ENCODE results near the gene XPO5. TPM values are rescaled to one million over a fixed set of nuclear protein-coding genes. Genes with fewer than 3 reads are reported as not detected.
A peak's percentile ranks its signal among the peaks of the same experiment; 100 is the strongest.

XPO5 gene
- total and polyA plus RNA-seq, 9 of the 15 experiments (the other 6 are each of a cell fraction or from before 2014, with no cell fraction given): 36.0 to 170 (median 99.1) TPM

DNA sequence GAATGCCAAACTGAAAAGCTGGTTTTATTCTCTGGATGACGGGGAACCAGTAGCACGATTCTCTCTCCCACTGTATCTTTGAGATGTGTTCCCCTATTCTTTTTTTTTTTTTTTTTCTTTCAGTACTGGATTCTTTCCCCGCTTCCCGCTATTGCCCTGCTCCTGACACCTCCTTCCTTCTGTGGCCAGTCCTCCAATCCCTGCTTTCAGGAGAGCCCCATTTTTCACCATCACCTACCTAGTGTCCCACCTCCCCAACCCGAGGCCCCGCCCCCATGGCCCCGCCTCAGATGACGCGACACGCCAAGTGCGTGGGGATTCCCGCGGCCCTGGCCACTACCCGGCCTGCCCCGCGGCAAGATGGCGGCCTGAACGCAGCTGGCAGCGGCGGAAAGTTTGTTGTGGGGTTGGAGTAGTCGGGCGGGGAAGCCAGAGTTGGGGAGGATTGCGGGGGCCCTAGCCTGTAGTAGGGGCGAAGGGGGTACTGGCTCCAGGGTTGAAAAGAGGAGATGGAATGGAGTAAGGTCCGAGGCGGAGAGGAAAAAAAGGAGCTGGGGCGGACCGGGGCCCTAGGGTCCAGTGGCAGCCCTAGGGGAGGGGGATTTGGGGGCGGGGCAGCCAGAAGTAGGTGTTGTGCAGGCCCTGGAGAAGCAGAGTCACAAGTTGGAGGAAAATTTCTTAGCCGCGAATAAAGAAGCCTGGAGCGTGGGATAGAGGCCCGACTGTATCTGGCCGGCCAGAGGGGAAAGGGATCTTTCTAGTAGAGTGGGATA is 98.4 kb downstream of the XPO5 start, which contains the start of gene TJAP1 (continued):
- TF ChIP-seq, protein P1, sequence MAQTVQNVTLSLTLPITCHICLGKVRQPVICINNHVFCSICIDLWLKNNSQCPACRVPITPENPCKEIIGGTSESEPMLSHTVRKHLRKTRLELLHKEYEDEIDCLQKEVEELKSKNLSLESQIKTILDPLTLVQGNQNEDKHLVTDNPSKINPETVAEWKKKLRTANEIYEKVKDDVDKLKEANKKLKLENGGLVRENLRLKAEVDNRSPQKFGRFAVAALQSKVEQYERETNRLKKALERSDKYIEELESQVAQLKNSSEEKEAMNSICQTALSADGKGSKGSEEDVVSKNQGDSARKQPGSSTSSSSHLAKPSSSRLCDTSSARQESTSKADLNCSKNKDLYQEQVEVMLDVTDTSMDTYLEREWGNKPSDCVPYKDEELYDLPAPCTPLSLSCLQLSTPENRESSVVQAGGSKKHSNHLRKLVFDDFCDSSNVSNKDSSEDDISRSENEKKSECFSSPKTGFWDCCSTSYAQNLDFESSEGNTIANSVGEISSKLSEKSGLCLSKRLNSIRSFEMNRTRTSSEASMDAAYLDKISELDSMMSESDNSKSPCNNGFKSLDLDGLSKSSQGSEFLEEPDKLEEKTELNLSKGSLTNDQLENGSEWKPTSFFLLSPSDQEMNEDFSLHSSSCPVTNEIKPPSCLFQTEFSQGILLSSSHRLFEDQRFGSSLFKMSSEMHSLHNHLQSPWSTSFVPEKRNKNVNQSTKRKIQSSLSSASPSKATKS (CRISPR knock-in tag; IDR thresholded peaks at IDR 0.05): no peak
- TF ChIP-seq REST (IDR thresholded peaks at IDR 0.05; ENCODE audit: borderline replicate concordance) (no peak), REST (CRISPR knock-in tag; IDR thresholded peaks at IDR 0.05; ENCODE audit: low read depth) (no peak), RBM34 (IDR thresholded peaks at IDR 0.05; ENCODE audit: borderline replicate concordance, insufficient read depth, low read length) (no peak), HNRNPL (IDR thresholded peaks at IDR 0.05; ENCODE audit: low read depth, low read length) (no peak), WHSC1 (IDR thresholded peaks at IDR 0.05; ENCODE audit: low read length) (no peak), TBP (optimal IDR thresholded peaks at IDR 0.05; ENCODE audit: low read depth, low read length) (peak; percentile 94), BRF2 (IDR thresholded peaks at IDR 0.05; ENCODE audit: borderline replicate concordance, insufficient read depth, insufficient read length) (no peak), MAFK (IDR thresholded peaks at IDR 0.05; ENCODE audit: low read length) (no peak), MECOM (CRISPR knock-in tag; IDR thresholded peaks at IDR 0.05) (no peak), ELF1 (tag; IDR thresholded peaks at IDR 0.05) (no peak), CEBPG (CRISPR knock-in tag; IDR thresholded peaks at IDR 0.05) (no peak), CEBPG (tag; conservative IDR thresholded peaks at IDR 0.05 in 1 of 2, IDR thresholded peaks at IDR 0.05 in 1 of 2) (no peak), ZNF79 (CRISPR knock-in tag; IDR thresholded peaks at IDR 0.05; ENCODE audit: low read depth) (no peak), BDP1 (IDR thresholded peaks at IDR 0.05; ENCODE audit: insufficient read depth, insufficient read length) (no peak), BHLHE40 (IDR thresholded peaks at IDR 0.05; ENCODE audit: low read length) (peak; percentile 6; the same call in 1 of the 2 replicates)
